ENCODE measurements around the gene IPCEF1. TPM values are rescaled to one million over a fixed set of nuclear protein-coding genes. Genes with fewer than 3 reads are reported as not detected.
A peak's percentile ranks its signal among the peaks of the same experiment; 100 is the strongest.

IPCEF1 gene
- total and polyA plus RNA-seq, 4 donors: 0.85 to 18.1 (median 3.6) TPM

GRCh38 chr6:154403788-154404187 lies 47.2 kb upstream of the IPCEF1 start:
- H3K9ac ChIP-seq (ENCODE audit: insufficient read depth in 1 of 2, low read length in 2 of 2): no peak overlapping the region
- H3K4me3 ChIP-seq: no peak overlapping the region
- no peaks in the 10 kb centered on the region for H3K27me3 ChIP-seq (ENCODE audit: control insufficient read depth in 3 of 3, insufficient read depth in 3 of 3, low read length in 2 of 3)
- peaks cover 0 to 3% (median under 1%) of the 10 kb centered on the region in 5 donors for H3K4me1 ChIP-seq (ENCODE audit: control insufficient read depth in 5 of 5, insufficient read depth in 5 of 5, low read length in 5 of 5)
- 25 to 28% methylated on average over 4 of the region's 4 CpGs for WGBS, 2 donors
- no peaks in the 10 kb centered on the region for H3K9me3 ChIP-seq (ENCODE audit: control insufficient read depth in 4 of 4, insufficient read depth in 3 of 4, low read length in 3 of 4)
- TF ChIP-seq CTCF (IDR thresholded peaks at IDR 0.05; ENCODE audit: control extremely low read depth, extremely low read depth): no peak
- no peak for ATAC-seq (ENCODE audit: insufficient read depth, low FRiP score)
- peaks cover 4 to 12% (median 7%) of the 10 kb centered on the region in 4 donors for H3K36me3 ChIP-seq (ENCODE audit: control insufficient read depth in 4 of 4, insufficient read depth in 4 of 4, low read length in 4 of 4)
- peak; percentile 43 to 73 (median 56) for DNase-seq
- H3K27ac ChIP-seq (ENCODE audit: low read depth in 1 of 2, low read length in 1 of 2): no peak overlapping the region

GRCh38 chr6:154402081-154402780 lies 45.6 kb upstream of the IPCEF1 start:
- Histone ChIP-seq H3K4me3 (no peak overlapping the region), H3K9ac (ENCODE audit: insufficient read depth in 1 of 2, low read length in 2 of 2) (no peak overlapping the region), H3K36me3 (ENCODE audit: control insufficient read depth in 4 of 4, insufficient read depth in 4 of 4, low read length in 4 of 4) (peaks cover 4 to 12% (median 7%) of the 10 kb centered on the region in 4 donors), H3K27me3 (ENCODE audit: control insufficient read depth in 3 of 3, insufficient read depth in 3 of 3, low read length in 2 of 3) (no peaks in the 10 kb centered on the region), H3K4me1 (ENCODE audit: control insufficient read depth in 5 of 5, insufficient read depth in 5 of 5, low read length in 5 of 5) (peaks cover 0 to 3% (median 0%) of the 10 kb centered on the region in 5 donors), H3K9me3 (ENCODE audit: control insufficient read depth in 4 of 4, insufficient read depth in 3 of 4, low read length in 3 of 4) (no peaks in the 10 kb centered on the region), H3K27ac (ENCODE audit: low read depth in 1 of 2, low read length in 1 of 2) (no peak overlapping the region)
- DNase-seq (no peak), ATAC-seq (ENCODE audit: insufficient read depth, low FRiP score) (no peak)
- WGBS, 2 donors: 95 to 96% methylated on average over 6 of the region's 6 CpGs
- TF ChIP-seq CTCF (IDR thresholded peaks at IDR 0.05; ENCODE audit: control extremely low read depth, extremely low read depth): no peak

- ATAC-seq (ENCODE audit: insufficient read depth, low FRiP score): no peak
- no peak overlapping the region for H3K4me3 ChIP-seq
- peaks cover 0 to 4% (median 2%) of the 10 kb centered on the region in 4 donors for H3K36me3 ChIP-seq (ENCODE audit: control insufficient read depth in 4 of 4, insufficient read depth in 4 of 4, low read length in 4 of 4)
- no peak for DNase-seq
- H3K9me3 ChIP-seq (ENCODE audit: control insufficient read depth in 4 of 4, insufficient read depth in 3 of 4, low read length in 3 of 4): no peaks in the 10 kb centered on the region
- peaks cover 0 to 3% (median 0%) of the 10 kb centered on the region in 5 donors for H3K4me1 ChIP-seq (ENCODE audit: control insufficient read depth in 5 of 5, insufficient read depth in 5 of 5, low read length in 5 of 5)
- H3K27ac ChIP-seq (ENCODE audit: low read depth in 1 of 2, low read length in 1 of 2): no peak overlapping the region
- TF ChIP-seq CTCF (IDR thresholded peaks at IDR 0.05; ENCODE audit: control extremely low read depth, extremely low read depth): no peak
- H3K9ac ChIP-seq (ENCODE audit: insufficient read depth in 1 of 2, low read length in 2 of 2): no peak overlapping the region
- H3K27me3 ChIP-seq (ENCODE audit: control insufficient read depth in 3 of 3, insufficient read depth in 3 of 3, low read length in 2 of 3): no peaks in the 10 kb centered on the region
- WGBS, 2 donors: 83 to 89% methylated on average over 5 of the region's 5 CpGs
Observed at GRCh38 chr6:154399097-154399496, 42.5 kb upstream of the IPCEF1 start.
